ENCODE data around the gene CNTN1.

The CNTN1 gene

GRCh38 chr12:40953076-40953475 is 260.8 kb downstream of the CNTN1 start:
- Histone ChIP-seq H3K27ac (ENCODE audit: low read length) (no peak overlapping the region), H3K4me2 (ENCODE audit: insufficient read depth, low read length) (no peak overlapping the region), H2AFZ (ENCODE audit: low read depth, low read length) (no peak overlapping the region), H3K9me3 (ENCODE audit: insufficient read depth, low read length, severe bottlenecking) (no peaks in the 10 kb centered on the region), H3K27me3 (ENCODE audit: insufficient read depth, low read length, poor library complexity) (no peaks in the 10 kb centered on the region), H3K4me1 (ENCODE audit: insufficient read depth, low read length) (no peaks in the 10 kb centered on the region), H4K20me1 (ENCODE audit: insufficient read depth, low read length) (no peaks in the 10 kb centered on the region), H3K36me3 (ENCODE audit: insufficient read depth, low read length) (no peaks in the 10 kb centered on the region), H3K4me3 (ENCODE audit: low read depth in 1 of 2, low read length in 2 of 2) (no peak overlapping the region), H3K79me2 (ENCODE audit: insufficient read depth, low read length) (no peaks in the 10 kb centered on the region), H3K9ac (ENCODE audit: low read depth, low read length) (no peak overlapping the region)
- no peak for ATAC-seq (ENCODE audit: insufficient read depth, low read depth)
- DNase-seq, result no peak
- TF ChIP-seq CTCF (IDR thresholded peaks at IDR 0.05; ENCODE audit: borderline replicate concordance, extremely low read depth, low read length, poor library complexity, severe bottlenecking) (no peak), EZH2 (IDR thresholded peaks at IDR 0.05; ENCODE audit: borderline replicate concordance, low read depth, low read length, severe bottlenecking) (no peak)

GRCh38 chr12:40957417-40957816 is 265.2 kb downstream of the CNTN1 start:
- ATAC-seq (ENCODE audit: insufficient read depth, low read depth), result no peak
- H3K4me2 ChIP-seq (ENCODE audit: insufficient read depth, low read length), result no peak overlapping the region
- no peak overlapping the region for H2AFZ ChIP-seq (ENCODE audit: low read depth, low read length)

GRCh38 chr12:40959041-40959440 is 266.8 kb downstream of the CNTN1 start:
- Histone ChIP-seq H3K4me3 (ENCODE audit: low read depth in 1 of 2, low read length in 2 of 2) (no peak overlapping the region), H3K36me3 (ENCODE audit: insufficient read depth, low read length) (no peaks in the 10 kb centered on the region), H3K9ac (ENCODE audit: low read depth, low read length) (no peak overlapping the region), H3K9me3 (ENCODE audit: insufficient read depth, low read length, severe bottlenecking) (no peaks in the 10 kb centered on the region), H3K79me2 (ENCODE audit: insufficient read depth, low read length) (no peaks in the 10 kb centered on the region), H2AFZ (ENCODE audit: low read depth, low read length) (no peak overlapping the region), H3K4me1 (ENCODE audit: insufficient read depth, low read length) (no peaks in the 10 kb centered on the region), H3K27me3 (ENCODE audit: insufficient read depth, low read length, poor library complexity) (no peaks in the 10 kb centered on the region), H3K4me2 (ENCODE audit: insufficient read depth, low read length) (no peak overlapping the region), H3K27ac (ENCODE audit: low read length) (no peak overlapping the region), H4K20me1 (ENCODE audit: insufficient read depth, low read length) (no peaks in the 10 kb centered on the region)
- DNase-seq, result no peak
- no peak for ATAC-seq (ENCODE audit: insufficient read depth, low read depth)
- TF ChIP-seq EZH2 (IDR thresholded peaks at IDR 0.05; ENCODE audit: borderline replicate concordance, low read depth, low read length, severe bottlenecking) (no peak), CTCF (IDR thresholded peaks at IDR 0.05; ENCODE audit: borderline replicate concordance, extremely low read depth, low read length, poor library complexity, severe bottlenecking) (no peak)

More at GRCh38 chr12:40957417-40957816, 265.2 kb downstream of the CNTN1 start:
- no peak for DNase-seq
- Histone ChIP-seq H3K36me3 (ENCODE audit: insufficient read depth, low read length) (no peaks in the 10 kb centered on the region), H3K27me3 (ENCODE audit: insufficient read depth, low read length, poor library complexity) (no peaks in the 10 kb centered on the region), H3K79me2 (ENCODE audit: insufficient read depth, low read length) (no peaks in the 10 kb centered on the region), H3K4me1 (ENCODE audit: insufficient read depth, low read length) (no peaks in the 10 kb centered on the region), H3K9me3 (ENCODE audit: insufficient read depth, low read length, severe bottlenecking) (no peaks in the 10 kb centered on the region), H4K20me1 (ENCODE audit: insufficient read depth, low read length) (no peaks in the 10 kb centered on the region), H3K4me3 (ENCODE audit: low read depth in 1 of 2, low read length in 2 of 2) (no peak overlapping the region), H3K9ac (ENCODE audit: low read depth, low read length) (no peak overlapping the region), H3K27ac (ENCODE audit: low read length) (no peak overlapping the region)
- TF ChIP-seq EZH2 (IDR thresholded peaks at IDR 0.05; ENCODE audit: borderline replicate concordance, low read depth, low read length, severe bottlenecking) (no peak), CTCF (IDR thresholded peaks at IDR 0.05; ENCODE audit: borderline replicate concordance, extremely low read depth, low read length, poor library complexity, severe bottlenecking) (no peak)

GRCh38 chr12:40963751-40964150 is 271.5 kb downstream of the CNTN1 start:
- Histone ChIP-seq H3K36me3 (ENCODE audit: insufficient read depth, low read length) (no peaks in the 10 kb centered on the region), H3K4me1 (ENCODE audit: insufficient read depth, low read length) (no peaks in the 10 kb centered on the region), H4K20me1 (ENCODE audit: insufficient read depth, low read length) (no peaks in the 10 kb centered on the region), H3K9me3 (ENCODE audit: insufficient read depth, low read length, severe bottlenecking) (no peaks in the 10 kb centered on the region), H3K27me3 (ENCODE audit: insufficient read depth, low read length, poor library complexity) (no peaks in the 10 kb centered on the region), H3K4me3 (ENCODE audit: low read depth in 1 of 2, low read length in 2 of 2) (no peak overlapping the region), H2AFZ (ENCODE audit: low read depth, low read length) (no peak overlapping the region), H3K9ac (ENCODE audit: low read depth, low read length) (no peak overlapping the region), H3K27ac (ENCODE audit: low read length) (no peak overlapping the region), H3K4me2 (ENCODE audit: insufficient read depth, low read length) (no peak overlapping the region), H3K79me2 (ENCODE audit: insufficient read depth, low read length) (no peaks in the 10 kb centered on the region)
- no peak for ATAC-seq (ENCODE audit: insufficient read depth, low read depth)
- no peak for TF ChIP-seq EZH2 (IDR thresholded peaks at IDR 0.05; ENCODE audit: borderline replicate concordance, low read depth, low read length, severe bottlenecking)
- TF ChIP-seq CTCF (IDR thresholded peaks at IDR 0.05; ENCODE audit: borderline replicate concordance, extremely low read depth, low read length, poor library complexity, severe bottlenecking), result no peak
- DNase-seq, result no peak

Measured in DND-41 (cell line).